HG02763 (cell line): ENCODE data around the gene INHBE.

Experiments used
- ATAC-seq: cut with Tn5 transposase; IDR thresholded peaks from one replicate; pipeline ENCODE4 v1.9.1; 2021; ENCODE audit warnings: mild to moderate bottlenecking, moderate library complexity; ENCODE audit not compliant: unreplicated experiment

Gene INHBE

GRCh38 chr12:57459750-57460467 lies 4.8 kb downstream of the INHBE start, which contains the start of gene GLI1:
TSS of gene GLI1 (plus strand) at chr12:57459785. CDS start at chr12:57463692, 3,907 bp downstream.
- no peak for ATAC-seq

DNA sequence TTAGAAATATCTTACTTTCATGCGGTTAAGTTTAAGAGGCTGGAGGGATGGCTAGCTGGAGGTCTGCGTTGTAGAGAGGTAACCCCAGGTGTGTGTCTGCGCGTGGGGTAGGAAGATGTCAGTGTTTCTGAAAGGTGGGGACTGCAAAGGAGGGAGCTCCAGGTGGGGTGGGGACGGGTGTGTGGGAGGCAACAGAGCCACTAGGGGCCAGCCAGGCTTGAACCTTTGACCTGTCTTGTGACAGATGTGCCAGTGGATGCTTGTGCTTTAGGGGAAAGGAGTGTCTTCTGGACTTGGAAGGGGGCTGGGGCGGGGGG lies 5.3 kb downstream of the INHBE start:
- no peak for ATAC-seq

DNA sequence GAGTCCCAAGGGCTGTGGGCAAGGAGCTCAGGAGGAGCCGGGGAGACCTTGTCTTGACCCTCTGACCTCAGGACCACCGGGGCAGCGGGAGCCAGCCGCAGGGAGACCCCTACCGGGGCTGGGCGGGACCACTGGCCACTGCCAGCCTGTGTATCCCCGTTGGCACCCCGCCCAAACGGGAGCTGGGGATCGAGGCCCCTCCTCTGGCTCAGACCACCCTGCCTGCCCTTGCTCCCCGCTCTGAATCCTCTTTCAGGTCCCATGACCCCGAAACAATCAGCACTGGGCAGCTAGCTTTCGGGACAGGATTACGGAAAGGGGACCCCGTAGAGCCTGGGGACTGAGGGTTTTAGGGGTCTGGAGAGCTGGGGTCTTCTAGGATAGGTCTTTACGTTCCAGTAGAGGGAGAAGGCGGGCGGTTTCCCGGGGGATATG lies 5.8 kb downstream of the INHBE start:
- no peak for ATAC-seq

DNA sequence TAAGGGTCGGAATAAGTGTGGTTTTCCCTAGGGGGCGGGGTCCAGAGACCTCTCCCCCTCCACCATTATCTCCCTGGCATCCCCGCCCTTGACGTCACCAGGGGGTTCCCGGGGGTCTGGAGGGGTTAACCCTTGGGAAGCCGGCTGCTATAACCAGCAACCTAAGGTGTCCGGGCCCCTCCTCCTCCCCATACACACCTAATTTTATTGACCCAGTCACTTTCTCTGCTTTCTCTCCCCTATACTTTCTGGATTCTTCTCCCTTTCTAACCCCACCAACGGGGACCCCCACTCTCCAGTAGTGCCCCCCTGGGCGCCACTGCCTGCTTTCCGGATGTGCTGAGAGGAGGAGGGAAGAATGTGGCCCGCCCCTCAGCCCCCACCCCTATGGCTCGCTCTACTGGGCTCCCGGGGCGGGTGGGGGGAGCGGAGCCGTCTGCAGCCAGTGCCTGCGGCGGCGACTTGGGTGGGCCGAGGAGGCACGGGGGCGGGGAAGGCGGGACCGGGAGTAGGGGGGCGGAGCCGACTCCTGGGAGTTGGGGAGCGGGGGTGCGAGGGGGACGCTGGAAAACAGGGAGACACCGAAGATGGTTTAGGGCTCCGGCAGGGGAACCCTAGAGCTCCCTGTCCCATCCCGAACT lies 6.3 kb downstream of the INHBE start:
- ATAC-seq, result no peak

GRCh38 chr12:57461917-57462250 lies 6.8 kb downstream of the INHBE start:
- no peak for ATAC-seq

DNA sequence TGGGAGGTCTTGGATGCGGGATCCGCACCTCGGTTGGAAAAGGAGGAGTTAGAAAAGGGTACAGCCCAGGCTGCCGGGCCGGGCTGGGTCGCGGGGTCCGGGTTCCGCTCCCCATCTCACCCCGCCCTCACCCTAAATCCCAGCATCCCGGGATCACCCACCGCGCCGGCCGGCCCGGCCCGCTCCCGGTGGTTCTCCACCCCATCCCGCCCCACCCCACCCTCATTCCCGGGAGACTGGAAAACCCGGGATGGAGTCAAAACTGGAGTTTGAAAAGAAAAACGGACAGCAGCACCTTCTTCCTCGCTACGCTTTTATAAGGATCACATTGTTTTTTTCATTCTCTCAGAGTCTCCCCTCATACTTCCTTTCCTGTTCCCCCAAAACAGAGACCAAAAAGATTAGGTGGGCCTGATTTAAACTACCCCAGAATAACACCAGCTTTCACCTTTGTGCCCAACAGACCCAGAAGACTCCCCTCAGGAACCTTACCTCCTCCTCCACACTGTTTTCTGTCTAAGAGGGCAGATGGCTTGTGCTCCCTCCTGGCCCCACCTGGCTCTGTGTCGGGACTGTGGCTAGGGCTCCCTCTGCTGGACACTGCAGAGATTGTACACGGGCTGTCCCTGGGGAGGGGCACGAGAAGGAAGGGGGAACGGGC lies 7.3 kb downstream of the INHBE start:
- peak; percentile 62 for ATAC-seq

- no peak for ATAC-seq
These were observed 7.8 kb downstream of the INHBE start for GRCh38 chr12:57462912-57463253.

- ATAC-seq, result no peak
These were observed 9.5 kb downstream of the INHBE start for GRCh38 chr12:57464569-57464968.

DNA sequence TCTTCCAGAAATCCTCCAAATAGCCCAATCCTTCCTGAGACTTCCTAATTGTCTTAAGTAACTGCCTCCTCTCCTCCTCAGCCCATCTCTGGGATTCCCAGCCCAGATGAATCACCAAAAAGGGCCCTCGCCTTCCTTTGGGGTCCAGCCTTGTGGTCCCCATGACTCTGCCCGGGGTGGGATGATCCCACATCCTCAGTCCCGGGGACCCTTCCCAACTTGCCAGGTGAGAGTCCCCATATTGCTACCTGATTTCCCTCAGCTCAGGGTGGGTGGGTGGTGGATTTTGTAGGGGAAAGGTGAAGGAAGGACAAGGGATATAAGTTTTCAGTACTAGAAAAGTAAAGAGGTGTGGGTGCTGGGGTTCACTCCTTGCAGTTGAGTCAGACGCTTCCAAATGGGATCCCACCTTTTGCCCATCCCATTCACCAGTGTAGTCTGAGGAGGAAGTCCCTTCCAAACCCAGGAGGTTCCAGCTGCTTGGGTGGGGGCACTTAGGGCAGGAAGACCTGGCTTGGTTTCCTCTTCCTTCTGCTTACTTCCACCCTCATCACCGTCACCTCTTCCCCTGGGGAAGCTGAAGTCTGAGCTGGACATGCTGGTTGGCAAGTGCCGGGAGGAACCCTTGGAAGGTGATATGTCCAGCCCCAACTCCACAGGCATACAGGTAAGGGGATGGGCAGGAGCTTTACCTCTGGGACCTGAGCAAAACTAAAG lies 10.1 kb downstream of the INHBE start:
- no peak for ATAC-seq

GRCh38 chr12:57465747-57466505 lies 10.8 kb downstream of the INHBE start:
- ATAC-seq, result no peak

DNA sequence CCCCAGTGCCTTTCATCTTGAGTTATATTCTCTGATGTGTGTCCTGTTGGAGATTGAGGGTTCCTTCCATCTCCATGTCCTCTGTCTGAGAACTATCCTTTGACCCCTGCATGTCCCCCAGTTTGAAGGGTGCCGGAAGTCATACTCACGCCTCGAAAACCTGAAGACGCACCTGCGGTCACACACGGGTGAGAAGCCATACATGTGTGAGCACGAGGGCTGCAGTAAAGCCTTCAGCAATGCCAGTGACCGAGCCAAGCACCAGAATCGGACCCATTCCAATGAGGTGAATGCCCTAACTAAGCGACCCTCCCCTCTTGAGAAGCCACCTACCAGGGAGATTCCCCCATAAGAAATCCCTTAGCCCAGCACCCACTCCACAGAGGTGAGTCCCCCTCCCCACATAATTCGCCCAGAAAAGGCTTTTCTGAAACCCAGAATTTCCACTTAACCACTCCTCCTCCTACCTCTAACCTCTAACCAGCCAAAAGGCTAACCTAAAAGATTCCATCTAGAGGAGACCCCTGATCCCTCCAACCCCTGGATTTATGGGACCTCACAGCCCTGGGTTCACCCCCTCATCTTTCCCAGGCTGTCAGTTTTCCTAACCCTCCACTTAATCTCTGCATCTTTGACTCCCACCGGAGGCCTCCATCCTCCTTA lies 12.2 kb downstream of the INHBE start:
- no peak for ATAC-seq

GRCh38 chr12:57467915-57468314 lies 12.8 kb downstream of the INHBE start:
- ATAC-seq, result no peak

DNA sequence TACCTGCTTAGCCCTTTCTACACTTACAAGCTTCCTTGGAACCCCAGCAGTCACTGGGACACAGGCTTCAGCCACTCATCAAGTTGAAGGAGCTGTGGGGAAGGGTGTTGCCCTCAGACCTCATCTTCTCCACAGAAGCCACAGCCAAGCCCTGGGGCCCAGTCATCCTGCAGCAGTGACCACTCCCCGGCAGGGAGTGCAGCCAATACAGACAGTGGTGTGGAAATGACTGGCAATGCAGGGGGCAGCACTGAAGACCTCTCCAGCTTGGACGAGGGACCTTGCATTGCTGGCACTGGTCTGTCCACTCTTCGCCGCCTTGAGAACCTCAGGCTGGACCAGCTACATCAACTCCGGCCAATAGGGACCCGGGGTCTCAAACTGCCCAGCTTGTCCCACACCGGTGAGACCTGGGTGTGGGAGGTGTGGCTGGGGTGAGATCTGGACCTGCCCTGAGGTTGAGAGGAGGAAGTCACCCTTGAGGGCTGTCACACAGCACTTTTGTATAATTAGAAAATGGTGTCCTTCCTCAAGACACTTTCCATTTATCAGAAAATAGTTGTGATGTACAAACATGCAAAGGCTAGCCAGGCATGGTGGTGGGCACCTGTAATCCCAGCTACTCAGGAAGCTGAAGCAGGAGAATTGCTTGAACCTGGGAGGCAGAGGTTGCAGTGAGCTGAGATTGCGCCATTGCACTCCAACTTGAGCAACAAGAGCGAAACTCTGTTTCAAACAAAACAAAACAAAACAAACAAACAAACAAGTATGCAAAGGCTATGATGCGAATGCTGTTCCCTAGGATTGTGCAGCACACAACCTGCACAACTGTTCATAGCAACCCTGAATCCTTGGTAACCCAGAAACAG lies 14.4 kb downstream of the INHBE start:
- ATAC-seq, result no peak

GRCh38 chr12:57470286-57470969 lies 15.3 kb downstream of the INHBE start:
- ATAC-seq, result no peak

DNA sequence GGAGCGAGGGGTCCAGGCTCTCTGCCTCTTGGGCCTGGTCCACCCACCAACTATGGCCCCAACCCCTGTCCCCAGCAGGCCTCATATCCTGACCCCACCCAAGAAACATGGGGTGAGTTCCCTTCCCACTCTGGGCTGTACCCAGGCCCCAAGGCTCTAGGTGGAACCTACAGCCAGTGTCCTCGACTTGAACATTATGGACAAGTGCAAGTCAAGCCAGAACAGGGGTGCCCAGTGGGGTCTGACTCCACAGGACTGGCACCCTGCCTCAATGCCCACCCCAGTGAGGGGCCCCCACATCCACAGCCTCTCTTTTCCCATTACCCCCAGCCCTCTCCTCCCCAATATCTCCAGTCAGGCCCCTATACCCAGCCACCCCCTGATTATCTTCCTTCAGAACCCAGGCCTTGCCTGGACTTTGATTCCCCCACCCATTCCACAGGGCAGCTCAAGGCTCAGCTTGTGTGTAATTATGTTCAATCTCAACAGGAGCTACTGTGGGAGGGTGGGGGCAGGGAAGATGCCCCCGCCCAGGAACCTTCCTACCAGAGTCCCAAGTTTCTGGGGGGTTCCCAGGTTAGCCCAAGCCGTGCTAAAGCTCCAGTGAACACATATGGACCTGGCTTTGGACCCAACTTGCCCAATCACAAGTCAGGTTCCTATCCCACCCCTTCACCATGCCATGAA lies 16.0 kb downstream of the INHBE start:
- ATAC-seq, result no peak

DNA sequence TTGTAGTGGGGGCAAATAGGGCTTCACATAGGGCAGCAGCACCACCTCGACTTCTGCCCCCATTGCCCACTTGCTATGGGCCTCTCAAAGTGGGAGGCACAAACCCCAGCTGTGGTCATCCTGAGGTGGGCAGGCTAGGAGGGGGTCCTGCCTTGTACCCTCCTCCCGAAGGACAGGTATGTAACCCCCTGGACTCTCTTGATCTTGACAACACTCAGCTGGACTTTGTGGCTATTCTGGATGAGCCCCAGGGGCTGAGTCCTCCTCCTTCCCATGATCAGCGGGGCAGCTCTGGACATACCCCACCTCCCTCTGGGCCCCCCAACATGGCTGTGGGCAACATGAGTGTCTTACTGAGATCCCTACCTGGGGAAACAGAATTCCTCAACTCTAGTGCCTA lies 16.6 kb downstream of the INHBE start:
- no peak for ATAC-seq

- no peak for ATAC-seq
These were observed 17.3 kb downstream of the INHBE start for GRCh38 chr12:57472391-57472790.

GRCh38 chr12:57473392-57473791 lies 18.3 kb downstream of the INHBE start:
- no peak for ATAC-seq
